ENCODE results near the gene TMEM17. TPM values are rescaled to one million over a fixed set of nuclear protein-coding genes. Genes with fewer than 3 reads are reported as not detected.

Gene TMEM17
- total RNA-seq, 2 donors from 2014 or later, result 0.14 to 0.28 TPM

DNA sequence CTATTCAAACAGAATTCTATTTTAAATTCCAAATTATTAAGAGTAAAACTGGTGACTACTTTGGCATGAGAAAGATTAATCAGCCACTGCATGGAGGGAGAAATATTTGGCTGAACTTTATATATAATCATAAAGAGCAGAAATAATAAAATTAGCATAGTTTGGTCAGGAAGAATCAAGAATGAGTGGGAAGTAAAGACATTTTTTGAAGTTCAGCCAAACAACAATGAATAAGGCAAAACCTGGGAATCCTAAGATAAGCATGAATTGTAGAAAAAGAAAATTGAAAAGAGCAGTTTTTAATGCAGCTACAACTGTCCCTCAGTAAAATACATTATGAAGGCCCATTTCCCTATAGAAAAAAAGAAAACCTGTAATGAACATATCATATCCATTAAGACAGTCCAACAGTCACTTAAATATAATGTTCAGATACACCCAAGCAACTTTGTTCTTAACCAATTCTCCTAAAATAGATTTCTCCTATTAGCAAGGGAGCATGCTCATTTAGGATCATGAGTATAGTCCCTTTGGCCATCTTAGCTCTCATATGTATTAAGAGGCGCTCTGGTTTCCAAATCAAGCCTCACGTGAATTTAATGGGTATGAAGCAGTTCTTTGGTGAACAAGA is 6.5 kb downstream of the TMEM17 start:
- no peak for DNase-seq (ENCODE audit: low spot score)
- H3K27ac Mint-ChIP-seq, result no peak overlapping the region
- no peak overlapping the region for H3K4me3 Mint-ChIP-seq
- no peaks in the 10 kb centered on the region for H3K27me3 Mint-ChIP-seq
- no peaks in the 10 kb centered on the region for H3K4me1 Mint-ChIP-seq (ENCODE audit: low read depth in 2 of 2)
- no peak for ATAC-seq
- H3K9me3 Mint-ChIP-seq, result no peaks in the 10 kb centered on the region
- H3K36me3 Mint-ChIP-seq, result no peaks in the 10 kb centered on the region

DNA sequence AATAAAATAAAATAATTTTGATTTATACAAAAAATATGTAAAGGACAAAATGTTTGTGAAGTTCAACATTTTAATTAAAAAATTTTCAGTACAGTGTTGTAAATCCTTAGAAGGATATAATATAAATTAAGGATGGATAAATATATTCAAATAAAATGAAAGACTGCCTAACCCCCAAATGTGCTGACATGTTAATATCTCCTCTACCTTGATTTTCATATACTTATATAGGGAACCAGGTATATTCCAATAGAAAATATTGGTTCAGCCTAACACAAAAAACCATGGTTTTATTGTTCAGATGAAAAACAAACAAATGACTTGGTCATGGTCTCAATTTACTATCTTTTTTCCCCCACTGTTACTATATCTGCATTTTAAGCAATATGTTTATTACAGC is 7.3 kb downstream of the TMEM17 start:
- Mint-ChIP-seq H3K9me3 (no peaks in the 10 kb centered on the region), H3K36me3 (no peaks in the 10 kb centered on the region), H3K4me1 (ENCODE audit: low read depth in 2 of 2) (no peaks in the 10 kb centered on the region), H3K27me3 (no peaks in the 10 kb centered on the region), H3K4me3 (no peak overlapping the region), H3K27ac (no peak overlapping the region)
- DNase-seq (ENCODE audit: low spot score) (no peak), ATAC-seq (no peak)

- DNase-seq (ENCODE audit: low spot score) (no peak), ATAC-seq (no peak)
- H3K4me1 Mint-ChIP-seq (ENCODE audit: low read depth in 2 of 2), result no peaks in the 10 kb centered on the region
- H3K9me3 Mint-ChIP-seq, result no peaks in the 10 kb centered on the region
- H3K4me3 Mint-ChIP-seq, result no peak overlapping the region
- H3K27ac Mint-ChIP-seq, result no peak overlapping the region
- H3K27me3 Mint-ChIP-seq, result peaks cover 0 to 3% of the 10 kb centered on the region in 2 donors
- H3K36me3 Mint-ChIP-seq, result no peaks in the 10 kb centered on the region
Measured at GRCh38 chr2:62495761-62496160, 10.2 kb downstream of the TMEM17 start.

DNA sequence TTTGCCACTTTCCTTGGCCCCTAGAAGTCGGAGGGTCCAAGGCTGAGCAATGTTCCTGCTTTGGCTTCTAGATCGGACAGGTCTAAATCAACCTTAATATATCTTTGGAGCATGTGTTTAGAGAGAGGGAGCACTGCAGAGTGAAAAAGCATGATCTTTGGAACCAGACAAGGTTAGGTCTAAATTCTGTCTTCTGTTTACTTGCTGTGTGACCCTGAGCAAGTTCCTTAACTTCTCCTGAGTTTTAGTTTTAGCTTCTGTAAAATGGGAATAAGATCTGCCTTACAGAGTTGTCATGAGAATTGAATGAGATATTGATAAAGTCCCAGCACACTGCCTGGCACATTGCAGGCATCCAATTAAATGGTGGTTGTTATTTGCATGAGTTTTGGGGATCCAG is 13.9 kb downstream of the TMEM17 start:
- no peaks in the 10 kb centered on the region for H3K9me3 Mint-ChIP-seq
- no peak overlapping the region for H3K4me3 Mint-ChIP-seq
- H3K36me3 Mint-ChIP-seq, result no peaks in the 10 kb centered on the region
- H3K4me1 Mint-ChIP-seq (ENCODE audit: low read depth in 2 of 2), result no peaks in the 10 kb centered on the region
- DNase-seq (ENCODE audit: low spot score) (no peak), ATAC-seq (no peak)
- H3K27ac Mint-ChIP-seq, result no peak overlapping the region
- peaks cover 0 to 3% of the 10 kb centered on the region in 2 donors for H3K27me3 Mint-ChIP-seq

- H3K4me1 Mint-ChIP-seq (ENCODE audit: low read depth in 2 of 2), result no peaks in the 10 kb centered on the region
- no peak for ATAC-seq
- DNase-seq (ENCODE audit: low spot score), result no peak
- peaks cover 0 to 3% of the 10 kb centered on the region in 2 donors for H3K27me3 Mint-ChIP-seq
- H3K4me3 Mint-ChIP-seq, result no peak overlapping the region
- no peaks in the 10 kb centered on the region for H3K36me3 Mint-ChIP-seq
- H3K9me3 Mint-ChIP-seq, result no peaks in the 10 kb centered on the region
- H3K27ac Mint-ChIP-seq, result no peak overlapping the region
Measured at GRCh38 chr2:62489702-62490101, 16.3 kb downstream of the TMEM17 start.

DNA sequence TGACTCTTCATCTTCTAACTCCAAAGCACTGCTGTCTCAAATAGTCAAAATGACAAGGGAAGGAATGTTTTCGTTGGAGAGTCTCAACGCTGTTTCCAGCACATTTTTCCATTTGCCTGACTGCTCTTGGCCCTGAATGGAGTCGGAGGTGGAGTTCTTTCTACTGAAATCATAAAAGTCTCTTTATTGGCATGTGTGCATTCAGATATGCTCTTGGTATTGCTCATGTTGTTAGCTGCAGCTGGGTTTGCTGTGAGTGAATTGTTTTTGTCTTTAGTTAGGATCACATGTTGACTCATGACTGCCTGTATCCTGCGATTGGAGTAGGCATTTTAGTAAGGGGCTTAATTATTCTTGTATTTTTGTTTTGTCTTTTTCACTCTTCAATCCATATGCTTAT is 16.8 kb downstream of the TMEM17 start:
- Mint-ChIP-seq H3K36me3 (no peaks in the 10 kb centered on the region), H3K27ac (no peak overlapping the region), H3K27me3 (peaks cover 0 to 3% of the 10 kb centered on the region in 2 donors), H3K4me3 (no peak overlapping the region), H3K4me1 (ENCODE audit: low read depth in 2 of 2) (no peaks in the 10 kb centered on the region), H3K9me3 (no peaks in the 10 kb centered on the region)
- DNase-seq (ENCODE audit: low spot score) (no peak), ATAC-seq (no peak)

DNA sequence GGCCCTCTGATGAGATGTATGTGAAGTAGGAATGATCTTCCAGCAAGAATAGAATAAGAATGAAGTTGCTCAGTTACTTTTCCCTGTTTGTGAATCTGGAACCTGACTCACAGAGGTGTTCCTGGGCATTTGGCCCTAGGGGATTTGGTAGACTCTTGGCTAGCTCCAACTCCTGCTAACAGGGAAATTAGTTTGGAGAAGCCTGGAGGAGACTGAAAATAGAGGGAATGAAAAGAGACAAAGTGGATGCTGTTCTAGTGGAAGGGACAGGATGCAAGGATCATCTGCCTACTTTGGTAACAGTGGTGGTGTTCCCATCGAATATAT is 19.6 kb downstream of the TMEM17 start:
- H3K9me3 Mint-ChIP-seq, result no peaks in the 10 kb centered on the region
- H3K4me3 Mint-ChIP-seq, result no peak overlapping the region
- ATAC-seq (no peak), DNase-seq (ENCODE audit: low spot score) (no peak)
- H3K27ac Mint-ChIP-seq, result no peak overlapping the region
- no peaks in the 10 kb centered on the region for H3K4me1 Mint-ChIP-seq (ENCODE audit: low read depth in 2 of 2)
- no peaks in the 10 kb centered on the region for H3K27me3 Mint-ChIP-seq
- no peaks in the 10 kb centered on the region for H3K36me3 Mint-ChIP-seq

GRCh38 chr2:62485761-62486438 is 20.1 kb downstream of the TMEM17 start:
- Mint-ChIP-seq H3K27ac (no peak overlapping the region), H3K4me1 (ENCODE audit: low read depth in 2 of 2) (no peaks in the 10 kb centered on the region), H3K27me3 (no peaks in the 10 kb centered on the region), H3K9me3 (no peaks in the 10 kb centered on the region), H3K36me3 (no peaks in the 10 kb centered on the region), H3K4me3 (no peak overlapping the region)
- DNase-seq (ENCODE audit: low spot score), result no peak
- no peak for ATAC-seq

DNA sequence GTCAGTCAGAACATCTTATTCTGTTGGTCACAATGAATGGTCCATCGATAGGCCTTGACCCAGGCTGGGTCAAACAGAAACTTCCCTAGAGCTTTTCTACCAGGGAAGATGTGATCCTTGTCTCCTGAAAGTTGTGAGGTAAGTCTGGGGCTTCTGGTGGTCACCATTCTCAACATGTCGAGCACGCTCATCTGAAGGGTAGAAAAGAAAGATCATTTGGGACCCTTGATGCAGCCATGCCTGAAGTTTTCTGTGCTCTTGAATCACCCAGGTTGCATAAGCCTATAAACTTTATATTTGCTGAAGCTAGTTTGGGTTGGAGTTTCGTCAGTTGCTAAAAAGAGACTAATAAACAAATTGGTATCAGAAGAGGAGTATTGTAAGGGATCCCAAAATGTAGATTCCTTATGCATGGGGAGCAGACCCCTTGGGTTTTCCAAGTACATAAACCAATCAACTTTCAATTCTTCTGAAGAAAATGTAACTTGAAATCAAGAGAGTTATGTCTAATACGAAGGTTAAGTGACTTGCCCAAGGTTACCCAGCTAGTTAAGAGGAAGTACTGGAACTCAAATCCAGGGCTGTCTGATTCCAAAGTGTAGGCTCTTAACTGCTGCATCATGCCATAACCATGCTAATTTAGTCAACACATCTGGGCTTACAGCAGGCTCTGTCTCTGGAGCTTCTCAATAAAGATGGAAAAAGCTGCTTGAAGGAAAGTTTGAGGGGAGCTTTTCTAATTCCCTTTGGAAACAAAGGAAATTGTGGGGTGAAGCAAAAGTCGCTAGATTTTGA is 23.2 kb downstream of the TMEM17 start:
- Mint-ChIP-seq H3K4me1 (ENCODE audit: low read depth in 2 of 2) (no peaks in the 10 kb centered on the region), H3K36me3 (no peaks in the 10 kb centered on the region), H3K27me3 (no peaks in the 10 kb centered on the region), H3K27ac (no peak overlapping the region), H3K4me3 (no peak overlapping the region), H3K9me3 (no peaks in the 10 kb centered on the region)
- DNase-seq (ENCODE audit: low spot score), result no peak
- ATAC-seq, result no peak

- Mint-ChIP-seq H3K27me3 (no peaks in the 10 kb centered on the region), H3K36me3 (no peaks in the 10 kb centered on the region), H3K9me3 (no peaks in the 10 kb centered on the region), H3K4me3 (no peak overlapping the region), H3K27ac (no peak overlapping the region), H3K4me1 (ENCODE audit: low read depth in 2 of 2) (peaks cover 8 to 16% of the 10 kb centered on the region in 2 donors)
- ATAC-seq, result no peak
- DNase-seq (ENCODE audit: low spot score), result no peak
Measured at GRCh38 chr2:62479917-62480316, 26.1 kb downstream of the TMEM17 start.

DNA sequence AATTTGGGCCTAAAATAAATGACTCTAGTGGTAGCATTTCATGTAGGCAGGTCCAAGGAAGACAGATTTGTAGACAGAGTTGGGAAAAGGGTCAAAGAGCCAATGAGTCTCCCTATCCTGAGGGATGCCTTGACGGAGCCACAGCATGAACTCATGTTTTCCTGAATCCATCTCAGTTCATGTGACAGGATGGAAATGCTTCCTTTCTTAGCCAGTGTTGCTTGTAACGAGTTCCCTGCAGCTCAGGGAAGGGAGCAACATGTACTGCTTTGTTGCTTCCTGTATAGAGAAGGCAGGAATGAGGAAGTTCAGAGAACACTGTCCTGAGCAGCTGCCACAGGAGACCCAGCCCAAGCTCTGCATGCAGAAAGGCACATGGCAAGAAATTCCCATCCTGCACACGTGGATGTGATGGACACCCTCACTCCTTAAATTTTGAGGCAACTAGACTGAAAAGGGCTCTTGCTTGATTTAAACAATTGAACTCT is 27.9 kb downstream of the TMEM17 start:
- ATAC-seq (no peak), DNase-seq (ENCODE audit: low spot score) (no peak)
- Mint-ChIP-seq H3K4me1 (ENCODE audit: low read depth in 2 of 2) (peaks cover 8 to 27% of the 10 kb centered on the region in 2 donors), H3K36me3 (no peaks in the 10 kb centered on the region), H3K27me3 (no peaks in the 10 kb centered on the region), H3K9me3 (no peaks in the 10 kb centered on the region), H3K4me3 (no peak overlapping the region), H3K27ac (no peak overlapping the region)

GRCh38 chr2:62477573-62477972 is 28.4 kb downstream of the TMEM17 start:
- Mint-ChIP-seq H3K27ac (no peak overlapping the region), H3K27me3 (no peaks in the 10 kb centered on the region), H3K4me1 (ENCODE audit: low read depth in 2 of 2) (peaks cover 8 to 27% of the 10 kb centered on the region in 2 donors), H3K9me3 (no peaks in the 10 kb centered on the region), H3K4me3 (no peak overlapping the region), H3K36me3 (no peaks in the 10 kb centered on the region)
- DNase-seq (ENCODE audit: low spot score) (no peak), ATAC-seq (no peak)

GRCh38 chr2:62475172-62476011 is 30.6 kb downstream of the TMEM17 start:
- Mint-ChIP-seq H3K27me3 (no peaks in the 10 kb centered on the region), H3K4me3 (peak overlapping the region; percentile 65), H3K27ac (peak overlapping the region in 1 of 2 donors; percentile 78), H3K9me3 (no peaks in the 10 kb centered on the region), H3K36me3 (no peaks in the 10 kb centered on the region), H3K4me1 (ENCODE audit: low read depth in 2 of 2) (peaks cover 8 to 27% of the 10 kb centered on the region in 2 donors)
- DNase-seq (ENCODE audit: low spot score) (no peak), ATAC-seq (peak; percentile 55 to 75)
